ENCODE data around the gene CAPN13. TPM values are rescaled to one million over a fixed set of nuclear protein-coding genes. Genes with fewer than 3 reads are reported as not detected.

The CAPN13 gene
- total RNA-seq, 1 experiment from 2014 or later = 5.7 TPM

DNA sequence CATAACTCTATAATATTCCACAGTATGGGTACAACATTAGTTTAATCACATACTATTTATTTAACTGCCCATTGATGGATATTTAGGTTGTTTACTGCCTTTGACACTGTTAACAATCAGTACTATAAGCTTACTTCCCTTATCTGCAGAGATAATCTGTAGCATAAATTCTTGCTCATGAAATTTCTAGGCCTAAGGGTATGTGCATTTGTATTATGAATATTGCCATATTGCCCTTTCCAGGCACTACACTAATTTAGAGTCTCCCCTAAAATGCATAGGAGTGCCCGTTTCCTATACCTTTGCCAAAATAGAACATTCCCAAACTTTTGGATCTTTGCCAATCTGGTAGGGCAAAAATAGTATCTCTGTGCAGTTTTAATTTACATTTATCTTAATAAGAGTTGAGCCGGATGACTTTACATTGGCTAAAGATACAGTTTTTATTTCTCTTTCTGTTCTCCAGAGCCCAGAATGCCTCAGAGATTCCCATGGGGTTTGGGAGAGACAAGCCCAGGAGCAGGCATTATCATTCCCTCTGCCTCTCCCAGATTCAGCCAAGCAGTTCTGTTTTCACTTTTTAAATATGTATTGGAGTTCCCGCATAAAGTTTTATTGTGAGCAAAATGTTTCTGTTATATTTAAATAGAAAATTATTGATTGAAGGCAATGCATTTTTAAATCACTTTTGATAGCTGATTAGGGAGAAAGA is 102.8 kb downstream of the CAPN13 start:
- no peak overlapping the region for H4K91ac ChIP-seq (ENCODE audit: insufficient read length, low read depth, low read length)
- H4K5ac ChIP-seq (ENCODE audit: insufficient read length, low read depth, low read length) = no peak overlapping the region
- H3K4me1 ChIP-seq (ENCODE audit: insufficient read depth, low read length) = no peaks in the 10 kb centered on the region
- no peak overlapping the region for H3K27ac ChIP-seq (ENCODE audit: insufficient read length, low read depth, low read length)
- H3K4ac ChIP-seq (ENCODE audit: low read depth, low read length) = no peak overlapping the region
- H2BK120ac ChIP-seq (ENCODE audit: low read depth, low read length, poor library complexity, severe bottlenecking) = no peak overlapping the region
- Mint-ChIP-seq H3K9me3 (peaks cover 44 to 45% of the 10 kb centered on the region in 2 experiments), H3K4me1 (peaks cover 4 to 5% of the 10 kb centered on the region in 2 experiments; a peak in 3 of 4 replicates), H3K36me3 (ENCODE audit: insufficient read depth in 1 of 3, low read depth in 3 of 3) (peaks cover 2 to 43% (median 24%) of the 10 kb centered on the region in 3 experiments), H3K4me3 (no peak overlapping the region), H3K27me3 (ENCODE audit: low read depth) (no peaks in the 10 kb centered on the region; the same call in none of the 2 replicates), H3K27ac (no peak overlapping the region)
- H2BK5ac ChIP-seq (ENCODE audit: insufficient read length, low read length) = no peak overlapping the region
- H3K18ac ChIP-seq (ENCODE audit: insufficient read length, low read depth, low read length) = no peak overlapping the region
- H2BK20ac ChIP-seq (ENCODE audit: low read depth, low read length, poor library complexity, severe bottlenecking) = no peak overlapping the region
- no peak overlapping the region for H2BK15ac ChIP-seq (ENCODE audit: low read depth, low read length)
- no peak overlapping the region for H3K23ac ChIP-seq (ENCODE audit: insufficient read length, low read depth, low read length)
- no peaks in the 10 kb centered on the region for H4K20me1 ChIP-seq (ENCODE audit: control insufficient read depth, insufficient read depth, insufficient read length)
- H3K79me2 ChIP-seq (ENCODE audit: insufficient read depth, low read length) = no peaks in the 10 kb centered on the region
- H3K56ac ChIP-seq (ENCODE audit: insufficient read length, low read depth, low read length) = no peak overlapping the region
- no peaks in the 10 kb centered on the region for H3K79me1 ChIP-seq (ENCODE audit: insufficient read depth, low read depth, low read length, poor library complexity, severe bottlenecking)
- H3T11ph ChIP-seq (ENCODE audit: low read length) = no peak overlapping the region
- no peak overlapping the region for H3K4me2 ChIP-seq (ENCODE audit: insufficient read depth, insufficient read length, low read length)
- no peak overlapping the region for H2AFZ ChIP-seq (ENCODE audit: low read length)
- DNase-seq = no peak
- H3K27me3 ChIP-seq (ENCODE audit: insufficient read depth, low read length) = no peaks in the 10 kb centered on the region
- no peak overlapping the region for H4K8ac ChIP-seq (replicated peaks; ENCODE audit: insufficient read length, low read depth, low read length)
- H3K23me2 ChIP-seq (ENCODE audit: insufficient read length, low read depth, low read length, poor library complexity, severe bottlenecking) = no peaks in the 10 kb centered on the region
- H2AK5ac ChIP-seq (ENCODE audit: insufficient read length, low read length) = no peak overlapping the region
- H3K9me3 ChIP-seq (ENCODE audit: control insufficient read depth, low read depth, low read length) = peaks cover 4% of the 10 kb centered on the region
- WGBS (ENCODE audit: extremely low coverage, insufficient read length, low lambda C conversion rate) = no CpG with 5 or more reads among the region's 3 CpGs
- no peak overlapping the region for H3K14ac ChIP-seq (ENCODE audit: insufficient read depth, low read length)
- no peak overlapping the region for H3K9ac ChIP-seq (ENCODE audit: extremely low read depth, insufficient read length, low read length)
- no peak overlapping the region for H2BK12ac ChIP-seq (ENCODE audit: insufficient read length, low read depth, low read length)
- TF ChIP-seq, protein P1, sequence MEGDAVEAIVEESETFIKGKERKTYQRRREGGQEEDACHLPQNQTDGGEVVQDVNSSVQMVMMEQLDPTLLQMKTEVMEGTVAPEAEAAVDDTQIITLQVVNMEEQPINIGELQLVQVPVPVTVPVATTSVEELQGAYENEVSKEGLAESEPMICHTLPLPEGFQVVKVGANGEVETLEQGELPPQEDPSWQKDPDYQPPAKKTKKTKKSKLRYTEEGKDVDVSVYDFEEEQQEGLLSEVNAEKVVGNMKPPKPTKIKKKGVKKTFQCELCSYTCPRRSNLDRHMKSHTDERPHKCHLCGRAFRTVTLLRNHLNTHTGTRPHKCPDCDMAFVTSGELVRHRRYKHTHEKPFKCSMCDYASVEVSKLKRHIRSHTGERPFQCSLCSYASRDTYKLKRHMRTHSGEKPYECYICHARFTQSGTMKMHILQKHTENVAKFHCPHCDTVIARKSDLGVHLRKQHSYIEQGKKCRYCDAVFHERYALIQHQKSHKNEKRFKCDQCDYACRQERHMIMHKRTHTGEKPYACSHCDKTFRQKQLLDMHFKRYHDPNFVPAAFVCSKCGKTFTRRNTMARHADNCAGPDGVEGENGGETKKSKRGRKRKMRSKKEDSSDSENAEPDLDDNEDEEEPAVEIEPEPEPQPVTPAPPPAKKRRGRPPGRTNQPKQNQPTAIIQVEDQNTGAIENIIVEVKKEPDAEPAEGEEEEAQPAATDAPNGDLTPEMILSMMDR (conservative IDR thresholded peaks at IDR 0.05) = no peak
